Measurements from ENCODE around the gene FBXO46. TPM values are rescaled to one million over a fixed set of nuclear protein-coding genes. Genes with fewer than 3 reads are reported as not detected.

FBXO46 gene
- total RNA-seq, 6 experiments from 2014 or later = 8.4 to 14.5 (median 11.0) TPM

- no peaks in the 10 kb centered on the region for H3K9me3 Mint-ChIP-seq
- DNase-seq = no peak
- H3K27me3 Mint-ChIP-seq (ENCODE audit: insufficient read depth) = peaks cover 1% of the 10 kb centered on the region
- peaks cover 15% of the 10 kb centered on the region for H3K36me3 Mint-ChIP-seq (ENCODE audit: low read depth)
- H3K27ac Mint-ChIP-seq = peak overlapping the region; percentile 5; the same call in 1 of the 2 replicates
- no peak for TF ChIP-seq CTCF (IDR thresholded peaks at IDR 0.05)
- H3K4me3 Mint-ChIP-seq = no peak overlapping the region; the same call in 1 of the 2 replicates
- H3K4me1 Mint-ChIP-seq (ENCODE audit: low read depth) = peaks cover 18% of the 10 kb centered on the region
Measured at GRCh38 chr19:45682117-45682516, 48.6 kb downstream of the FBXO46 start.

DNA sequence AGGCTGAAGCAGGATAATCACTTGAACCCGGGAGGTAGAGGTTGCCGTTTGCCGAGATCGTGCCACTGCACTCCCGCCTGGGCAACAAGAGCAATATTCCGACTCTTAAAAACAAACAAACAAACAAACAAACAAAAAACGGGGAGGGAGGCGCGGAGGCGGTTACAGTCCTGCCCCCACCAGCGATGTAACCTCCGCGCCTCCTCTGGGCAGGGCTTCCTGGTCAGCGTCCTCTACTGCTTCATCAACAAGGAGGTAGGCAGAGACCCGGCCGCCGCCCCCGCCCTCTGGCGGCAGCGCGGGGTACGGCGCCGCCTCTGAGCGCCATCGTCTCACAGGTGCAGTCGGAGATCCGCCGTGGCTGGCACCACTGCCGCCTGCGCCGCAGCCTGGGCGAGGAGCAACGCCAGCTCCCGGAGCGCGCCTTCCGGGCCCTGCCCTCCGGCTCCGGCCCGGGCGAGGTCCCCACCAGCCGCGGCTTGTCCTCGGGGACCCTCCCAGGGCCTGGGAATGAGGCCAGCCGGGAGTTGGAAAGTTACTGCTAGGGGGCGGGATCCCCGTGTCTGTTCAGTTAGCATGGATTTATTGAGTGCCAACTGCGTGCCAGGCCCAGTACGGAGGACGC is 49.2 kb downstream of the FBXO46 start:
- peak overlapping the region; percentile 84 for H3K4me3 Mint-ChIP-seq
- peaks cover 1% of the 10 kb centered on the region for H3K27me3 Mint-ChIP-seq (ENCODE audit: insufficient read depth)
- peak; percentile 76 for DNase-seq

DNA sequence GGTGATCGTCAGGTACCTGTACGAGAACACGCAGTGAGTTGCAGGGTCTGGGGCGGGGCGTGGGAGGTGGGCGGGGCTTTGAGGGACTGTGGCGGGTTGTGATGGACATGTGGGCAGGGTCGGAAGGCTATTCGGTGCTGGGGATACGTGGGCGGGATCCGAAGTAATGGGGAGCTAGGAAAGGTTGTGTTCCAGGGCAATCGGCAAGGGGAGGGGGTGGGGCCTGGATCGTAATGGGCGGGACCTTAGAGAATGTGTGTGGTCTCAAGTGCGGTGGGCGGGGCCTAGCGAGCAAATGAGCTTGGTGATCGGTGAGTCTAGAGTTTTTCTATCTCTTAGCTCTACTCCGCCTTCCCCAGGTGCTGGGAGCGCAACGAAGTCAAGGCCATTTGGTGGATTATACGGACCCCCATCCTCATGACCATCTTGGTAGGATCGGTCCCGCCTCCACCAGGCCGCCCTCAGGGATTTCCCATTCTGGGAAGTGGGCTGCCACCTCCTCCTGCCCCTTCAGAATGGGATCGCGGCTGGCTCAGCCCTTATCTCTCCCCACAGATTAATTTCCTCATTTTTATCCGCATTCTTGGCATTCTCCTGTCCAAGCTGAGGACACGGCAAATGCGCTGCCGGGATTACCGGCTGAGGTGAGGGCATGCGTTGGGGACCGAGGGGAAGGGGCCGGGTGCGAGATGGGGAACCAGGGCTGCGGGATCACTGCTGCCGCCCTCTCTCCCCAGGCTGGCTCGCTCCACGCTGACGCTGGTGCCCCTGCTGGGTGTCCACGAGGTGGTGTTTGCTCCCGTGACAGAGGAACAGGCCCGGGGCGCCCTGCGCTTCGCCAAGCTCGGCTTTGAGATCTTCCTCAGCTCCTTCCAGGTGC is 53.1 kb downstream of the FBXO46 start:
- Mint-ChIP-seq H3K27ac (no peak overlapping the region), H3K4me1 (ENCODE audit: low read depth) (peaks cover 18% of the 10 kb centered on the region), H3K36me3 (ENCODE audit: low read depth) (no peaks in the 10 kb centered on the region), H3K27me3 (ENCODE audit: insufficient read depth) (peaks cover 1% of the 10 kb centered on the region), H3K9me3 (no peaks in the 10 kb centered on the region), H3K4me3 (peak overlapping the region; percentile 57)
- peak; percentile 21; the same call in 1 of the 2 replicates for TF ChIP-seq CTCF (IDR thresholded peaks at IDR 0.05)
- peak; percentile 59 for DNase-seq

More for the DNA sequence above, 49.2 kb downstream of the FBXO46 start:
- Mint-ChIP-seq H3K36me3 (ENCODE audit: low read depth) (peaks cover 9% of the 10 kb centered on the region; the same call in 1 of the 2 replicates), H3K27ac (peak overlapping the region; percentile 53), H3K9me3 (no peaks in the 10 kb centered on the region), H3K4me1 (ENCODE audit: low read depth) (peaks cover 18% of the 10 kb centered on the region)
- TF ChIP-seq CTCF (IDR thresholded peaks at IDR 0.05) = peak; percentile 98

GRCh38 chr19:45676851-45677263 is 53.8 kb downstream of the FBXO46 start:
- Mint-ChIP-seq H3K27ac (no peak overlapping the region), H3K27me3 (ENCODE audit: insufficient read depth) (peaks cover 1% of the 10 kb centered on the region), H3K36me3 (ENCODE audit: low read depth) (no peaks in the 10 kb centered on the region), H3K4me3 (peak overlapping the region; percentile 51; the same call in 1 of the 2 replicates), H3K4me1 (ENCODE audit: low read depth) (peaks cover 14% of the 10 kb centered on the region), H3K9me3 (no peaks in the 10 kb centered on the region)
- no peak for TF ChIP-seq CTCF (IDR thresholded peaks at IDR 0.05)
- no peak for DNase-seq

GRCh38 chr19:45674946-45675345 is 55.8 kb downstream of the FBXO46 start:
- Mint-ChIP-seq H3K9me3 (no peaks in the 10 kb centered on the region), H3K27ac (no peak overlapping the region), H3K4me3 (no peak overlapping the region), H3K4me1 (ENCODE audit: low read depth) (peaks cover 6% of the 10 kb centered on the region), H3K27me3 (ENCODE audit: insufficient read depth) (peaks cover 1% of the 10 kb centered on the region; the same call in 1 of the 2 replicates), H3K36me3 (ENCODE audit: low read depth) (no peaks in the 10 kb centered on the region)
- no peak for DNase-seq
- TF ChIP-seq CTCF (IDR thresholded peaks at IDR 0.05) = no peak
